ENCODE data around the gene DENND4A. TPM values are rescaled to one million over a fixed set of nuclear protein-coding genes. Genes with fewer than 3 reads are reported as not detected.

Gene DENND4A
- total and polyA plus RNA-seq, 2 donors (not counting 1 experiment from before 2014, with no cell fraction given): 24.4 to 103 TPM

- CTCF ChIA-PET: interaction anchor here (0.6 to 3.6 kb wide), 8 partner anchors 11 to 162 kb away, joined by 3 to 24 read pairs (median 5); partner anchors contain the start of gene DENND4A
- no peaks in the 10 kb centered on the region for H3K27me3 ChIP-seq (replicated peaks in 1 of 4; ENCODE audit: control extremely low read depth in 1 of 4, control insufficient read depth in 3 of 4, insufficient read depth in 4 of 4, low read length in 3 of 4)
- intact Hi-C loops (cut with micrococcal nuclease): loop anchor here (5.0 kb wide), 1 partner anchor 32 kb away; no protein-coding TSS in a partner anchor
- no peaks in the 10 kb centered on the region for H3K36me3 ChIP-seq (replicated peaks in 1 of 2; ENCODE audit: control extremely low read depth in 1 of 2, control insufficient read depth in 1 of 2, extremely low read depth in 1 of 2, insufficient read depth in 2 of 2, low read length in 1 of 2)
- DNase-seq (no peak), ATAC-seq (ENCODE audit: low read depth) (no peak)
- no peaks in the 10 kb centered on the region for H3K9me3 ChIP-seq (ENCODE audit: control extremely low read depth in 1 of 3, control insufficient read depth in 2 of 3, insufficient read depth in 1 of 3, low read length in 2 of 3)
- H3K27ac ChIP-seq (ENCODE audit: low read length in 2 of 2): no peak overlapping the region
- peaks cover 66 to 73% of the 10 kb centered on the region in 2 donors for H3K4me1 ChIP-seq (ENCODE audit: control insufficient read depth in 2 of 2, insufficient read depth in 2 of 2, low read length in 2 of 2)
- H4K20me1 ChIP-seq (ENCODE audit: control insufficient read depth, insufficient read depth, low read length, poor library complexity, severe bottlenecking): no peaks in the 10 kb centered on the region
- peaks cover 21% of the 10 kb centered on the region for H3K79me2 ChIP-seq (ENCODE audit: control insufficient read depth, insufficient read depth, low read length)
- Mint-ChIP-seq H3K27me3 (no peaks in the 10 kb centered on the region), H3K4me3 (no peak overlapping the region), H3K9me3 (ENCODE audit: insufficient read depth) (no peaks in the 10 kb centered on the region), H3K27ac (no peak overlapping the region), H3K4me1 (peaks cover 62% of the 10 kb centered on the region)
- TF ChIP-seq EZH2 (IDR thresholded peaks at IDR 0.05; ENCODE audit: borderline replicate concordance, insufficient read depth, low read depth, low read length, poor library complexity, severe bottlenecking): no peak
- TF ChIP-seq, protein P1, sequence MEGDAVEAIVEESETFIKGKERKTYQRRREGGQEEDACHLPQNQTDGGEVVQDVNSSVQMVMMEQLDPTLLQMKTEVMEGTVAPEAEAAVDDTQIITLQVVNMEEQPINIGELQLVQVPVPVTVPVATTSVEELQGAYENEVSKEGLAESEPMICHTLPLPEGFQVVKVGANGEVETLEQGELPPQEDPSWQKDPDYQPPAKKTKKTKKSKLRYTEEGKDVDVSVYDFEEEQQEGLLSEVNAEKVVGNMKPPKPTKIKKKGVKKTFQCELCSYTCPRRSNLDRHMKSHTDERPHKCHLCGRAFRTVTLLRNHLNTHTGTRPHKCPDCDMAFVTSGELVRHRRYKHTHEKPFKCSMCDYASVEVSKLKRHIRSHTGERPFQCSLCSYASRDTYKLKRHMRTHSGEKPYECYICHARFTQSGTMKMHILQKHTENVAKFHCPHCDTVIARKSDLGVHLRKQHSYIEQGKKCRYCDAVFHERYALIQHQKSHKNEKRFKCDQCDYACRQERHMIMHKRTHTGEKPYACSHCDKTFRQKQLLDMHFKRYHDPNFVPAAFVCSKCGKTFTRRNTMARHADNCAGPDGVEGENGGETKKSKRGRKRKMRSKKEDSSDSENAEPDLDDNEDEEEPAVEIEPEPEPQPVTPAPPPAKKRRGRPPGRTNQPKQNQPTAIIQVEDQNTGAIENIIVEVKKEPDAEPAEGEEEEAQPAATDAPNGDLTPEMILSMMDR (IDR thresholded peaks at IDR 0.05): no peak
- no peak overlapping the region for H2AFZ ChIP-seq (ENCODE audit: insufficient read depth, low read depth, low read length, poor library complexity, severe bottlenecking)
- H3K9ac ChIP-seq (ENCODE audit: low read length): no peak overlapping the region
- 79% methylated on average over 2 of the region's 5 CpGs for WGBS (ENCODE audit: insufficient coverage)
- POLR2A ChIA-PET: no interaction called here
- H3K4me2 ChIP-seq (replicated peaks; ENCODE audit: low read depth, low read length, poor library complexity, severe bottlenecking): no peak overlapping the region
- no peak overlapping the region for H3K4me3 ChIP-seq (ENCODE audit: control extremely low read depth in 1 of 5, extremely low read depth in 1 of 5, insufficient read depth in 1 of 5, low read depth in 2 of 5, low read length in 4 of 5)
These were observed 33.0 kb upstream of the DENND4A start for GRCh38 chr15:65824941-65825544.
